Measurements from ENCODE around the gene BAZ2A.

The BAZ2A gene

DNA sequence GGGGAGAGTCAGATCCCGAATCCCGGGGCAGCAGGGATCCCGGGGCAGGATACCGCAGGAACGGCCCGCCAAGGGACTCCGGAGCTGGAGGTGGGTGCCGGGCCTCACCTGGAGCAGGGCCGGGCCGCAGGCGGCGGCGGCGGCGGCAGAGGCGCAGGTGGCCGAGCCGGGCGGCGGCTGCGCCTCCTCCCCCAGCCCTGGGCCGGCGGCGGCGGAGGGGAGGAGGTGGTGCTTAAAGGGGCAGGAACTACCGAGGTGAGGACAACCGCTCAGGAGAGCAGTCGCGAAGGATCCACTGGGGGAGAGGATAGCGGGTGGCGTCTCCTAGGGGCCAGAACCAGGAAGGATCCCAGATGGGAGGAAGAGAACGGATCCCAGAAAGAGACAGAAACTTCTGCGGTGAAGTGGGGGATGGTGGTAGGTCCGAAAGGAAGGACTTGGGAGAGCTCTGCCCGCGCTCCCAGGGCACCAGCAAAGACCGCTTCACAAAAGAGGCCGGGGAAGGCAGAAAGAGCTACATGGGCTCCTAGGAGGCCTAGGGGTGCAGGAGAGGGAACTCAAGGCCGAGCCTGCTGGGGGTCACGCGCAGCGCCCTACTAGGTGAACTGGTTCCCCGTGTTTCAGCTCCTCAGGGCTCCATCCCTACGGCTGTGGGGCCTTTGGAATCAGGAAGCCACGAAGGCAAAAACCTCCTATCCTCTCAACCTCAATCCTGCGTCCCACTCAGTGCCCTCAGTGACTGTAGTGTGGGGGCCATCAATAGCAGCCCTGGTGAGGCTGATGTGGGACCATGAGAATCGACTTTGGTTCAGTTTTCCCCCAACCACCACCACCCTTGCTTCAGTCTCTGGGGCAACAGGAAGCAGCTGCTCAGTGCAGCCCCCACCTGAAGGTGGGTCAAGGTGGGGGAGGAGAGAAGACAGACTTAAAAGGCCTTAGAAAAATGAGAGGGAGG lies 5.0 kb upstream of the BAZ2A start:
- peak overlapping the region; percentile 96 for H3K4me3 ChIP-seq
- DNase-seq (ENCODE audit: low spot score) = peak; percentile 82
- H3K27ac ChIP-seq = peak overlapping the region; percentile 98
- TF ChIP-seq, protein P1, sequence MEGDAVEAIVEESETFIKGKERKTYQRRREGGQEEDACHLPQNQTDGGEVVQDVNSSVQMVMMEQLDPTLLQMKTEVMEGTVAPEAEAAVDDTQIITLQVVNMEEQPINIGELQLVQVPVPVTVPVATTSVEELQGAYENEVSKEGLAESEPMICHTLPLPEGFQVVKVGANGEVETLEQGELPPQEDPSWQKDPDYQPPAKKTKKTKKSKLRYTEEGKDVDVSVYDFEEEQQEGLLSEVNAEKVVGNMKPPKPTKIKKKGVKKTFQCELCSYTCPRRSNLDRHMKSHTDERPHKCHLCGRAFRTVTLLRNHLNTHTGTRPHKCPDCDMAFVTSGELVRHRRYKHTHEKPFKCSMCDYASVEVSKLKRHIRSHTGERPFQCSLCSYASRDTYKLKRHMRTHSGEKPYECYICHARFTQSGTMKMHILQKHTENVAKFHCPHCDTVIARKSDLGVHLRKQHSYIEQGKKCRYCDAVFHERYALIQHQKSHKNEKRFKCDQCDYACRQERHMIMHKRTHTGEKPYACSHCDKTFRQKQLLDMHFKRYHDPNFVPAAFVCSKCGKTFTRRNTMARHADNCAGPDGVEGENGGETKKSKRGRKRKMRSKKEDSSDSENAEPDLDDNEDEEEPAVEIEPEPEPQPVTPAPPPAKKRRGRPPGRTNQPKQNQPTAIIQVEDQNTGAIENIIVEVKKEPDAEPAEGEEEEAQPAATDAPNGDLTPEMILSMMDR (IDR thresholded peaks at IDR 0.05) = no peak

DNA sequence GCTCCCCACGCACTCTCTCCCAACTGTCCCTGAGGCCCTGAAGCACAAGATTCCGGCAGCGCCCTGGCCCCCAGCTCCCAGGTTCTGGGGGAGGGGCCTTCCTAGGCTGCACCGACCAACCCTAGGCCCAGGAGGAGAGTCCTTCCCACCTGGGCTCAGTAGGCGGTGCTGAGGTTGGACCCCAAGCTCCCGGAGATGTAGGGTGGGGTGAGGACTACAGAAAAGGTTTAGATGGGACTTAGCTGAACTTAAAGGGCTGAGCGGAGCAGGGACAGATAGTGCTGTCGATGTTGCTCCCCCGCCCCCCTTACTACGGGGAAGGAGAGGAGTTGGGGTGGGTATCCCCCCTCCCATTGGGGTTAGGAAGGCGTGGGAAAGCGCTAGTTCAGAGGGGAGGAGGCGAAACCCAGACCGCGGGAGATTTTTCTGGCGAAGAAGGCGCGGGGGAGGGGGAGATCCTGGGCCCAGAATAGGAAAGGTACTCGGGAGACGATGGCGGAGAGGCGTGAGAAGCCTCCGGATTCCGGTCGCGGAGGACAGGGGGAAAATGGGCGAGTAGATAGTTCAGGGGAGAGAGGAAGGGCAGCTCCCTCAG lies 4.2 kb upstream of the BAZ2A start:
- peak overlapping the region; percentile 96 for H3K4me3 ChIP-seq
- TF ChIP-seq, protein P1 (IDR thresholded peaks at IDR 0.05) = no peak
- H3K27ac ChIP-seq = peak overlapping the region; percentile 98
- DNase-seq (ENCODE audit: low spot score) = no peak

DNA sequence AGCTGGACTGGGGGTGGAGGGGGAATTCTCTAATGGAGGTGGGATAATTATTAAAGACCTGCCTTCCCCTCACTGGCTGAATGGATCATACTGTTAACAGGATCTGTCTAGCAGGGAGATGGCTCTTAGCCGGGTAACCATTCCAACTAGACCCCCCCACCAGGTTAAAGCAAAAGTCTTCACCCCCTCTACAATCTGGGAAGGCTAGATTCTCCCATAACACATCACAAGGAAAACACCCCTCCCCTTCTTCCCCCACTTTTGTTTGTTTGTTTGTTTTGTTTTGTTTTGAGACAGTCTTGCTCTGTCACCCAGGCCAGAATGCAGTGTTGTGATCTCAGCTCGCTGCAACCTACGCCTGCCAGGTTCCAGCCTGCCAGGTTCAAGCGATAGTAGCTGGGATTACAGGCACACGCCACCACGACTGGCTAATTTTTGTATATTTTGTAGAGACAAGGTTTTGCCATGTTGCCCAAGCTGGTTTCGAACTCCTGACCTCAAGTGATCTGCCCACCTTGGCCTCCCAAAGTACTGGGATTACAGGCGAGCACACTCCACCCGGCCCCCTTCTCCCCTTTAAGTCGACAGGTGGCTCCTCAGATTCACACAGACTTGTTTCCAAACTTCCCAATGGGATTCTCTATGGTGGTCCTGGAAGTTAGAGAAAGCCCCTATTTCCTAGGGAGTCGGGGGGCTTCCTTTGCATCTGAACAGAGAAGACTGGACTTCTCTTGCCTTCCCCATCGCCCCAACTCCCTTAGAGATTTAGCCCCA lies 3.5 kb upstream of the BAZ2A start:
- H3K4me3 ChIP-seq = peak overlapping the region; percentile 96
- H3K27ac ChIP-seq = peak overlapping the region; percentile 98
- DNase-seq (ENCODE audit: low spot score) = no peak
- TF ChIP-seq, protein P1 (IDR thresholded peaks at IDR 0.05) = no peak

DNA sequence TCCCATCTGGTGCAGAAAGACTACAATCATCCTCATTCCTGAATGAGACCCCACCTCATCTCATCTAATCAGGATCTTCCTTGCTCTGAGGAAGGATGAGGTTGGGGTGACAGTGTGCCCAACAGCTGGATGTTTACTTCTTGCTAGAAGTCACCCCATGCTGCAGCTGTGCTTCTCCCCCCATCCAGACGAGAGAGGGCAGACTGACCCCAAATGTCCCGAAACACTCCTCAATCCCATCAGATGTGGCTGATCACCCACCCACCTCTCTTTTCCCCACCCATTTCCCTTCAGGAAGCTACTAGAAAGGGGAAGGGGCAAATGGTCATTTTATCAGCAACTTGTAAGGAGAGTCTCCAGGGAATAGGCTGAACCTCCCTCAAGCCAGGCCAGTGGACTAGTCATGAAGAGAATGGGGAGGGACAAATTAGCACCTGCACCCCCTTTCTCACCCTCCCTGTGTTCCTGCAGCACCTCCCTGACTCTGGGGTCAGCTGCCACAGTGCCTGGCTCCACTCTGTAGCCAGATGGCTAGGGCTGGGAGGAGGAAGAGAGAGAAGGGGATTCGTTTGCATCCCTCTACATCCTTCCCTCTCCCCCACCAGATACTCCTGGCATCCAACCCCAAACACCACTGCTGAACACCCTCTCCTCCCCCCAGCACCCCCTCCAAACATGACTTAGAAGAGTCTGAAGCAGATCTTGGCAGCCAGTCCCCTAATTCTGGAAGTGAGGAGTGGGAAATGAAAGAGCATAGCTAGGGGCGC lies 2.8 kb upstream of the BAZ2A start:
- Histone ChIP-seq H3K27ac (peak overlapping the region; percentile 98), H3K4me3 (peak overlapping the region; percentile 96)
- DNase-seq (ENCODE audit: low spot score) = no peak
- TF ChIP-seq, protein P1 (IDR thresholded peaks at IDR 0.05) = no peak

DNA sequence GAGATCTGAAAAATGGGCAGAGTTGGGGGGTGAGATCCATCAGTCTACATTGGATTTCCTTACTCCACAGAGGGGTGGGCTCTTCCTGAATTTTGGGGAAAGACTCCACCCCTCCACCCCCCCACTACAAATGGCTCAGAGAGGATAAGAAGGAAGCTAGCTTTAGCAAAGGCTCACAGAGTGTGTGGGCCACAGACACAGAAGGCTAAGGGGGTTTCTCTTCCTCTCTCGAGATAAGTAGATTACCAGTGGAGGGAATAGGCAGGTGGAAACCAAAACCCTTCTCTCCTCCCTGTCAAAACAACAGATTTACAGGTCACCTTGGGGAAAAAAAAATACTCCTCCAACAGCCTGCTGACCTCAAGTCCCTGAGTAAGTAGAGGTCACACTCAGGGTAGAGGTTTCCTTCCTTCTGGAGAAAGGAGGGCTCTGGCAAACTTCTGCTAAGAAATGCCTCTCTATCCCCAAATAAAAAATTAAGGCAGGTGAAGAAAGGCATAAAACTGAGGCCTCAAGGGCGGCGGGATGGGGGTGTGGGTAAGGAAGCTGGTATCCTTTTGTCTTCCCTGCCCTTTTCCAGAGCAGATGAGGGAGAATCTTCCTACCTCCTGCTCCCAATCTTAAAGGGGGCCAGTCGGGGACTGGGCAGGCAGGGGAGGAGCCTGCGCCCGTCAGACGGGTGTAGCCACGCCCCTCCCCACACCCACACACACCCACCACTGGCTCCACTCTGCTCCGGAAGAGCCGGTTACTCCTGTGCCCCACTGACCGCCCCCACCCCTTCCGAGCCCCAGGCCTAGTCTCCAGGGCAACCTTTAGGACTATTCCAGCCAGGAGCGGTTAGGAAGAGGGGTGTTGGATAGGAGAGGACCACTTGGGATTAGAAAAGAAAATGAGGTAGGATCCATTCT lies 1.9 kb upstream of the BAZ2A start:
- peak overlapping the region; percentile 49 to 98 for H3K27ac ChIP-seq
- TF ChIP-seq, protein P1 (IDR thresholded peaks at IDR 0.05) = no peak
- no peak for DNase-seq (ENCODE audit: low spot score)
- H3K4me3 ChIP-seq = peak overlapping the region; percentile 96
